Thymus (tissue), 14 donors: ENCODE data around the gene ZSWIM5. TPM values are rescaled to one million over a fixed set of nuclear protein-coding genes. Genes with fewer than 3 reads are reported as not detected.
"Not testable (repeated sequence)": the region's sequence is repeated elsewhere in the genome, so short reads cannot be mapped to it uniquely, and the experiment has no call there.

ENCODE experiments used
- DNase-seq, 9 donors: peaks; one replicate each; pipeline ENCODE4 v3.0.0-alpha.2; 2013; ENCODE audit warnings: low spot score in 9 of 9, low read depth in 6 of 9, missing footprints in 1 of 9
- H3K27ac ChIP-seq, 2 donors: one replicate each; pipeline ENCODE4 v1.5.1; 2013; ENCODE audit warnings: control low read depth in 1 of 2, low read depth in 1 of 2, low read length in 1 of 2, mild to moderate bottlenecking in 1 of 2, moderate library complexity in 1 of 2
- H3K27me3 ChIP-seq, 2 donors: one replicate each; pipeline ENCODE4 v1.5.1; 2013; ENCODE audit warnings: low read length in 1 of 2; ENCODE audit not compliant: control insufficient read depth in 2 of 2, insufficient read depth in 1 of 2
- H3K36me3 ChIP-seq, 2 donors: one replicate each; pipeline ENCODE4 v1.5.1; 2013; ENCODE audit warnings: low read length in 1 of 2, mild to moderate bottlenecking in 1 of 2, moderate library complexity in 1 of 2; ENCODE audit not compliant: control insufficient read depth in 2 of 2, insufficient read depth in 2 of 2
- H3K4me1 ChIP-seq, 2 donors: one replicate each; pipeline ENCODE4 v1.5.1; 2013; ENCODE audit warnings: low read length in 2 of 2; ENCODE audit not compliant: control insufficient read depth in 2 of 2, insufficient read depth in 2 of 2
- H3K4me3 ChIP-seq, 2 donors: one replicate each; pipeline ENCODE4 v1.5.1; 2013; ENCODE audit warnings: low read length in 2 of 2, control low read depth in 1 of 2, mild to moderate bottlenecking in 1 of 2
- H3K9me3 ChIP-seq, 2 donors: one replicate each; pipeline ENCODE4 v1.5.1; 2013; ENCODE audit warnings: low read length in 1 of 2, mild to moderate bottlenecking in 1 of 2; ENCODE audit not compliant: control insufficient read depth in 2 of 2, insufficient read depth in 1 of 2
- WGBS: extraction: QIAGEN DNeasy Blood & Tissue Kit; methylation state at CpG from one replicate; pipeline ENCODE4 v1.1.7; 2013; 5-methylcytosine and 5-hydroxymethylcytosine counted together
- long read RNA-seq, 10 donors: transcript quantifications; one replicate each; lab custom pipeline, GENCODE V29; 2026
- polyA plus RNA-seq: library from polyadenylated mRNA; stranded (reverse); fragments of 200-250 nt; gene quantifications from one replicate; pipeline ENCODE4 v1.2.3, GENCODE V29; 2013
- total RNA-seq: library from RNA; stranded (reverse); fragments of 120-200 nt; gene quantifications from one replicate; pipeline ENCODE4 v1.2.4, GENCODE V29; 2013
- donor health status: healthy.

The ZSWIM5 gene
- total RNA-seq: 0.24 TPM
- polyA plus RNA-seq: 0.39 TPM
- long read RNA-seq, donor 1: 0 reads
- long read RNA-seq, donor 2: 0 reads
- long read RNA-seq, donor 3: 0 reads
- long read RNA-seq, donor 4: 0 reads
- long read RNA-seq, donor 5: 0 reads
- long read RNA-seq, donor 6: 0 reads
- long read RNA-seq, donor 7: 0 reads
- long read RNA-seq, donor 8: 0 reads
- long read RNA-seq, donor 9: 0 reads
- long read RNA-seq, donor 10, partial matches to known transcripts: 80 of 80 reads
- long read RNA-seq, donor 10, other reads (novel, unspliced or antisense): 0 of 80 reads

DNA sequence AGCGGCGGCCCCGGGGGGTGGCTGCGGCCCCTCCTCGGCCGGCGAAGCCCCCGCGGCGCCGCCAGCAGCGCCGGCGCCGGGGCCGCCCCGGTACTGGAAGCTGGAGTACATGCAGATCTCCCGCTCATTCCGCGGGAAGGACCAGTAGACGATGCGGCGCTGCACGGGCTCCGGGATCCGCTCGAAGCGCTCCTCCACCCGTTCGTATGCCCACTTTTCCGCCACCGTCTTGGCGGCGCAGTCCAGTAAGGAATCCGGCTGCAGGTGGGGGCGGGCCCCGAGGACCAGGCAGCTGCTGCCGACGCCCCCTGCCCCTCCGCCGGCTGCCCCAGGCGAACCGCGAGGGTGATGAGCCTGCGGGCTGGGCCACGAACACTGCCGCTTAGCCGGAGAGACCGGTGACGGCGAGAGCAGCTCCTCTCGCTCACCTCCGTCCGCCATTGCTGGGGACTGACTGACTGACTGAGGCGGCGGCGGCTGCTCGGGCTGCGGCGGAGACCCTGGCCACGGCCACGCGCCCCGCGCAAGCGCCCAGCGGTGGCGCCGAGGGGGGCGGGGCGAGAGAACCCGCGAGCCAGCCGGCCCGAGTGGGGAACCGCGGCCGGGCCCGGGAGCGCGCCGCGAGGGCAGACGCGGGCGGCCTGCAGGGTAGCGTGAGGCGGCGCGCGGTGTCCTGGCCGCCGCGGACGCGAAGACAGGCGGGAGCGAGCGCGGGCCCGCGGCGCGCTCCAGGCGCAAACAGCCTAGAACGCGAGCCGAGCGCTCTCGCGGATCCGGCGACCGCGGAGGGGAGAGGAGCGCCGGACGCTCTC lies at the start of gene ZSWIM5:
ZSWIM5 (minus strand) TSS at position 696 of the 812 bp plus-strand sequence; CDS start at position 441, 255 bp downstream.
- Histone ChIP-seq H3K4me1 (peaks cover 0 to 5% of the 10 kb centered on the region in 2 donors), H3K27ac (peak within 1 kb of the TSS in 1 of 2 donors; percentile 78), H3K9me3 (no peaks in the 10 kb centered on the region), H3K27me3 (peaks cover 33 to 63% of the 10 kb centered on the region in 2 donors), H3K4me3 (peak within 1 kb of the TSS; percentile 27 to 72), H3K36me3 (no peaks in the 10 kb centered on the region)
- under 1% methylated on average over 118 of the region's 118 CpGs for WGBS
- DNase-seq: peak in 6 of 9 donors; percentile 2 to 43 (median 26)

DNA sequence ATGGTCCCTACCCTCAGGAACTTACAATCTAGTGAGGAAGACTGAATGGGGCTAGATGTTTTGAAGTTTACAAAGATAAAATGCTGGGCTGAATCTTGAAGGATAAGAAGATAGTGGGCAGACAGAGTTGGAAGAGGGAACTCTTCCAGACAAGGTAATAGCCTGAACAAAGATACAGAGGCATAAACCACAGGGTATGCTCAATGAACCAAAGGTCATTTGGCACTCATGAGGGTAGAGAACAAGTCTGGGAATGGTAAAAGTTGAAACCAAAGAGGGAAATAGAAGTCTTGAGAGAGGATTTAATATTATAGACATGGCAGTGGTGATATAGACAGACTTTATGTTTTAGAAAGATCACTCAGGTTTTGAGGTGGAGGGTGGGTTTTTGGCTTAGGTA lies 48.1 kb upstream of the ZSWIM5 start:
- H3K4me1 ChIP-seq: no peaks in the 10 kb centered on the region
- DNase-seq: no peak
- H3K36me3 ChIP-seq: no peaks in the 10 kb centered on the region

DNA sequence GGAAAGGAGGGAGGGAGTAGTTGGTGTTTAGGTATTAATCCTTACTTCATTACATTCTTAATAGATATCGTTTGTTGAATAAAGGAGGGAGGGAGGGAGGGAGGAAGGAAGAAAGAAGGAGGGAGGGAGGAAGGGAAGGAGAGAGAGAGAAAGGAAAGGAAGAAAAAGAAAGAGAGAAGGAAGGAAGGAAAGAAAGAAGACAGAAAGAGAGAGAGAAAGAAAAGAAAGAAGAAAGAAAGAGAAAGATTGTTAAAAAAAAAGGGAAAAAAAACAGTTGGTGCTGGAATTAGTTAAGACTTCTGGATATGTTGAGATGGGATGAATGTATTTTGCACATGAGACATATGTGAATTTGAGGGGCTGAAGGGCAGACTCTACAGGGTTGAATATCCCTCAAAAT lies 44.1 kb upstream of the ZSWIM5 start:
- no peak overlapping the region for H3K4me3 ChIP-seq
- H3K27ac ChIP-seq: no peak overlapping the region
- no peaks in the 10 kb centered on the region for H3K36me3 ChIP-seq
- no peaks in the 10 kb centered on the region for H3K27me3 ChIP-seq
- WGBS: 0% methylated on average over 1 of the region's 1 CpG
- no peaks in the 10 kb centered on the region for H3K9me3 ChIP-seq
- H3K4me1 ChIP-seq: no peaks in the 10 kb centered on the region
- no peak for DNase-seq

More for the DNA sequence above, 48.1 kb upstream of the ZSWIM5 start:
- H3K9me3 ChIP-seq: peaks cover 6 to 13% of the 10 kb centered on the region in 2 donors
- H3K27ac ChIP-seq: no peak overlapping the region
- no peak overlapping the region for H3K4me3 ChIP-seq
- H3K27me3 ChIP-seq: no peaks in the 10 kb centered on the region

DNA sequence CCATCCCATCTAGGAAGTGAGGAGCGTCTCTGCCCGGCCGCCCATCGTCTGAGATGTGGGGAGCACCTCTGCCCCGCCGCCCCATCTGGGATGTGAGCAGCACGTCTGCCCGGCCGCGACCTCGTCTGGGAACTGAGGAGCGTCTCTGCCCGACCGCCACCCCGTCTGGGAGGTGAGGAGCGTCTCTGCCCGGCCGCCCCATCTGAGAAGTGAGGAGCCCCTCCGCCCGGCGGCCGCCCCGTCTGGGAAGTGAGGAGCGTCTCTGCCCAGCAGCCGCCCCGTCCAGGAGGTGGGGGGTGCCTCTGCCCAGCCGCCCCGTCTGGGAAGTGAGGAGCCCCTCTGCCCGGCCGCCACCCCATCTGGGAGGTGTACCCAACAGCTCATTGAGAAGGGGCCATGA lies 41.6 kb upstream of the ZSWIM5 start:
- not testable (repeated sequence) for H3K9me3 ChIP-seq, H3K27me3 ChIP-seq, DNase-seq, H3K4me1 ChIP-seq, H3K4me3 ChIP-seq, H3K36me3 ChIP-seq, H3K27ac ChIP-seq
- 97% methylated on average over 30 of the region's 30 CpGs for WGBS

DNA sequence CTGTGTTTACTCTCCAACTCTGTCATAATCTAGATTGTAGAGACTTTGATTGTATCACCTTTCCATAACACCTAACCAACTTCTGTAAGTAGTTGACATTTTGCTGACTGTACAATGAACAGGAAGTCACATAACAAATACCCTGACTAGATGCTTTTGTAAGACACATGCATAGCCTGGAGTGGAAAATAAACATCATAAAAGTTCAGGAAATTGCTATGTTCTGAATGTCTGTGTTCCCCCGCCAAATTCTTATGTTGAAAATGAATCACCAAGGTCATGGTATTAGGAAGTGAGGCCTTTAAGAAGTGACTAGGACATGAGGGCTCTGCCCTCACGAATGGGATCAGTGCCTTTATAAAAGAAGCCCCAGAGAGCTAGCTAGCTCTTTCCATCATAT lies 40.4 kb upstream of the ZSWIM5 start:
- 80% methylated on average over 2 of the region's 2 CpGs for WGBS
- no peaks in the 10 kb centered on the region for H3K9me3 ChIP-seq
- H3K27me3 ChIP-seq: no peaks in the 10 kb centered on the region
- no peaks in the 10 kb centered on the region for H3K4me1 ChIP-seq
- H3K4me3 ChIP-seq: no peak overlapping the region
- H3K36me3 ChIP-seq: no peaks in the 10 kb centered on the region
- H3K27ac ChIP-seq: peak overlapping the region in 1 of 2 donors; percentile 20
- peak in 5 of 9 donors; percentile 5 to 31 (median 13) for DNase-seq

DNA sequence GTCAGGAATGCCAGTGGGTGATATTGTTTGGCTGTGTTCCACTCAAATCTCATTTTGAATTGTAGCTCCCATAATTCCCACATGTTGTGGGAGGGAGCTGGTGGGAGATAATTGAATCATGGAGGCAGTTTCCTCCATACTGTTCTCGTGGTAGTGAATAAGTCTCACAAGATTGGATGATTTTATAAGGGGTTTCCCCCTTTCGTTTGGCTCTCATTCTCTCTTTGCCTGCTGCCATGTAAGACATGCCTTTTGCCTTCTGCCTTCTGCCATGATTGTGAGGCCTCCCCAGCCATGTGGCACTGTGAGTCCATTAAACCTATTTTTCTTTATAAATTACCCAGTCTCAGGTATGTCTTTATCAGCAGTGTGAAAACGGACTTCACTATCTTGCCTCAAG lies 40.0 kb upstream of the ZSWIM5 start:
- H3K27me3 ChIP-seq, DNase-seq, H3K36me3 ChIP-seq, H3K27ac ChIP-seq, H3K4me3 ChIP-seq, H3K9me3 ChIP-seq, H3K4me1 ChIP-seq: not testable (repeated sequence)
- WGBS: 91% methylated on average over 3 of the region's 3 CpGs

DNA sequence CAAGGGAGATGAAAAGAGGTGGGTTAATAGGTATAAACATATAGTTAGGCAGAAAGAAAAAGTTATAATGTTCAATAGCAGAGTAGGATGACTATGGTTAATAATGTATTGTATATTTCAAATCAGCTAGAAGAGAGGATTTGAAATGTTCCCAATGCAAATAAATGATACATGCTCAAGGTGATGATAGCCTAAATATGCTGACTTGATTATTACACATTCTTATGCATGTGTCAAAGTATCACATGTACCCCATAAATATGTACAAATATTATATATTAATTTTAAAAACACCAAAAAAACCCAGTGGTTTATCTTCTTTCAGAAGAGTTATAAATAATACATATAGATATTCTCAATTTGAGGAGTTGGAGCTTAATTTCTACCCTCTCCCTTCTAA lies 38.3 kb upstream of the ZSWIM5 start:
- Histone ChIP-seq H3K27ac (no peak overlapping the region), H3K4me3 (no peak overlapping the region), H3K9me3 (peaks cover 0 to 11% of the 10 kb centered on the region in 2 donors), H3K27me3 (no peaks in the 10 kb centered on the region), H3K36me3 (no peaks in the 10 kb centered on the region), H3K4me1 (no peaks in the 10 kb centered on the region)
- DNase-seq: no peak

DNA sequence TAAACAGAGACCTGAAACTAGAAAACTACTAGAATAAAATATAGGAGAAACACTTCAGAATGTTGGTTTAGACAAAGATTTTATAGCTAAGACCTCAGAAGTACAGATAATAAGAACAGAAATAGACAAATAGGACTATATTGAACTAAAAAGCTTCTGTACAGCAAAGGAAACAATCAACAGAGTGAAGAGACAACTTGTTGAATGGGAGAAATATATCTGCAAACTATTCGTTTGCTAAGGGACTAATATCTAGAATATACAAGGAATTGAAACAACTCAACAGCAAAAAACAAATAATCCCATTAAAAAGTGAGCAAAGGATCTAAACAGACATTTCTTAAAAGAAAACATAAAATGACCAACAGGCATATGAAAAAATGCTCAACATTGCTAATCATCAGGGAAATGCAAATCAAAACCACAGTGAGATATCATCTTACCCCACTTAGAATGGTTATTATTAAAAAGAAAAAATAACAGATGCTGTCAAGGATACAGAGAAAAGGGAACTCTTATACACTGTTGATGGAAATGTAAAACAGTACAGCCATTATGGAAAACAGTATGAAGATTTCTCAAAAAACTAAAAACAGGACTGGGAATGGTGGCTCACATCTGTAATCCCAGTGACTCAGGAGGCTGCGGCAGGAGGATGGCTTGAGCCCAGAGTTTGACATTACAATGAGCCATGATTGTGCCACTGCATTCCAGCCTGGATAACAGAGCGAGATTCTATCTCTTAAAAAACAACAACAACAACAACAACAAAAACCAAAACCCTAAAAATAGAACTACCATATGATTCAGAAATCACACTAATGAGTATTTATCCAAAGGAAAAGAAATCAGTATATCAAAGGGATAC lies 37.3 kb upstream of the ZSWIM5 start:
- H3K4me3 ChIP-seq: no peak overlapping the region
- H3K4me1 ChIP-seq: no peaks in the 10 kb centered on the region
- no peak for DNase-seq
- no peaks in the 10 kb centered on the region for H3K27me3 ChIP-seq
- H3K27ac ChIP-seq: no peak overlapping the region
- H3K9me3 ChIP-seq: peaks cover 0 to 11% of the 10 kb centered on the region in 2 donors
- H3K36me3 ChIP-seq: no peaks in the 10 kb centered on the region
- 98% methylated on average over 3 of the region's 3 CpGs for WGBS

DNA sequence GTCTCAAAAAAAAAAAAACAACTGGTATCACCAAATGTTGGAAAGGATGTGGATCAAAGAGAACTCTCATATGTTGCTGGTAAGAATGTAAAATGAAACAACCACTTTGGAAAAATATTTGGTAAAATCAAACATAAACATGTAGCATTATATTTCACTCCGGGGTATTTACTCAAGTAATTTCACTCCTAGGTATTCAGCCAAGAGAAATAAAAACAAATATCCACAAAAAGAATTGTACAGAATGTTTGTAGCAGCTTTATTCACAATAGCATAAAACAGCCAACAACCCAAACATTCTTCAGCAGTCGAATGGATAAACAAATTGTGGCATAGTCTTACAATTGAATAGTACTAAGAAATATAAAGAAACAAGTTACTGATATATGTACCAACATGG lies 32.4 kb upstream of the ZSWIM5 start:
- 89% methylated on average over 2 of the region's 2 CpGs for WGBS

More for the DNA sequence above, 32.4 kb upstream of the ZSWIM5 start:
- H3K4me3 ChIP-seq: no peak overlapping the region
- no peaks in the 10 kb centered on the region for H3K27me3 ChIP-seq
- no peak for DNase-seq
- H3K9me3 ChIP-seq: peaks cover 0 to 11% of the 10 kb centered on the region in 2 donors
- no peak overlapping the region for H3K27ac ChIP-seq
- no peaks in the 10 kb centered on the region for H3K4me1 ChIP-seq
- no peaks in the 10 kb centered on the region for H3K36me3 ChIP-seq
